GM12873 (cell line): ENCODE results near the gene SV2B.

ENCODE experiments used
- CTCF ChIP-seq: IDR thresholded peaks from 2 replicates; pipeline ENCODE4 v1.5.1; 2012; ENCODE audit warnings: low read depth, mild to moderate bottlenecking, moderate library complexity, low read length, control low read depth; ENCODE audit not compliant: insufficient read depth; ENCODE audit errors: missing control alignments

SV2B gene

GRCh38 chr15:91067036-91067435, 33.0 kb upstream of the SV2B start:
- no peak for TF ChIP-seq CTCF

- TF ChIP-seq CTCF = no peak
These were observed 31.6 kb upstream of the SV2B start for GRCh38 chr15:91068436-91068835.

- TF ChIP-seq CTCF = peak; percentile 12
These were observed 31.1 kb upstream of the SV2B start for GRCh38 chr15:91068966-91069365.

- no peak for TF ChIP-seq CTCF
These were observed 29.2 kb upstream of the SV2B start for GRCh38 chr15:91070872-91071271.

GRCh38 chr15:91072161-91072560, 27.9 kb upstream of the SV2B start:
- no peak for TF ChIP-seq CTCF

- no peak for TF ChIP-seq CTCF
These were observed 27.0 kb upstream of the SV2B start for GRCh38 chr15:91073077-91073476.

- TF ChIP-seq CTCF = no peak
These were observed 26.3 kb upstream of the SV2B start for GRCh38 chr15:91073768-91074167.

GRCh38 chr15:91075739-91076138, 24.3 kb upstream of the SV2B start:
- TF ChIP-seq CTCF = no peak
